Upper lobe of left lung (tissue), 6 donors: ENCODE results near the gene PTGS2. TPM values are rescaled to one million over a fixed set of nuclear protein-coding genes. Genes with fewer than 3 reads are reported as not detected.
A peak's percentile ranks its signal among the peaks of the same experiment; 100 is the strongest.

Source experiments
- ATAC-seq, 2 donors: fragments of 200-7000 bp; cut with Tn5 transposase; one replicate each; pipeline ENCODE4 v1.9.1; 2022; ENCODE audit warnings: mild to moderate bottlenecking in 2 of 2, moderate library complexity in 2 of 2; ENCODE audit not compliant: low FRiP score in 2 of 2
- DNase-seq, 2 donors: peaks; one replicate each; pipeline ENCODE4 v3.0.0-alpha.2; 2019 to 2020
- H3K27ac ChIP-seq, 4 donors: fragments of 200-600 bp; sonication (generic); one replicate each; pipeline ENCODE4 v1.5.1; 2016 to 2019
- H3K27me3 ChIP-seq, 4 donors: fragments of 200-600 bp; sonication (generic); one replicate each; pipeline ENCODE4 v1.5.1; 2017 to 2019
- H3K36me3 ChIP-seq, 4 donors: fragments of 200-600 bp; sonication (generic); one replicate each; pipeline ENCODE4 v1.5.1; 2016 to 2019
- H3K4me1 ChIP-seq, 4 donors: fragments of 200-600 bp; sonication (generic); one replicate each; pipeline ENCODE4 v1.5.1; 2018 to 2019
- H3K4me3 ChIP-seq, 4 donors: fragments of 200-600 bp; sonication (generic); one replicate each; pipeline ENCODE4 v1.5.1; 2017 to 2019; ENCODE audit warnings: mild to moderate bottlenecking in 2 of 4, moderate library complexity in 1 of 4
- H3K9me3 ChIP-seq, 4 donors: fragments of 200-600 bp; sonication (generic); one replicate each; pipeline ENCODE4 v1.5.1; 2018 to 2019
- EP300 ChIP-seq, 4 donors: sonication (generic); formaldehyde crosslinking; IDR thresholded peaks; one replicate each; pipeline ENCODE4 v1.5.1; 2017; ENCODE audit warnings: antibody characterized with exemption in 4 of 4, control low read depth in 2 of 4
- POLR2A ChIP-seq, 4 donors: fragments of 450-650 bp; IDR thresholded peaks; one replicate each; pipeline ENCODE4 v1.5.1; 2016 to 2017; ENCODE audit warnings: antibody characterized with exemption in 4 of 4, mild to moderate bottlenecking in 2 of 4
- POLR2AphosphoS5 ChIP-seq, 2 donors: sonication (generic); formaldehyde crosslinking; IDR thresholded peaks; one replicate each; pipeline ENCODE4 v1.5.1; 2017; ENCODE audit warnings: antibody characterized with exemption in 2 of 2
- WGBS, 2 donors: methylation state at CpG; one replicate each; pipeline ENCODE4 v1.1.5; 2017 to 2018; 5-methylcytosine and 5-hydroxymethylcytosine counted together
- total RNA-seq, 6 donors: library from RNA; depleted of rRNA in 4 of 6; stranded (reverse); fragments of >200 nt in 4 of 6; gene quantifications; one replicate each; pipeline versions ENCODE4 v1.1.0 to v1.2.1, GENCODE V29; 2016 to 2021
- TF ChIP-seq, protein P1 (sequence below), 6 experiments: fragments of 450-650 bp in 4 of 6; fragments of 200-600 bp in 2 of 6; sonication (generic) in 2 of 6; IDR thresholded peaks; one replicate each; pipeline ENCODE4 v1.5.1; 2016 to 2019; ENCODE audit warnings: antibody characterized with exemption in 6 of 6
- donor health status: DM: no; HTN: no; CAD: no; lungs with moderate emphysema.
- donor health status: DM: no; HTN: yes; CAD: no; lungs with severe emphysema.

Gene PTGS2
- total RNA-seq, 6 donors from 2014 or later, result 5.3 to 34.3 (median 25.1) TPM

DNA sequence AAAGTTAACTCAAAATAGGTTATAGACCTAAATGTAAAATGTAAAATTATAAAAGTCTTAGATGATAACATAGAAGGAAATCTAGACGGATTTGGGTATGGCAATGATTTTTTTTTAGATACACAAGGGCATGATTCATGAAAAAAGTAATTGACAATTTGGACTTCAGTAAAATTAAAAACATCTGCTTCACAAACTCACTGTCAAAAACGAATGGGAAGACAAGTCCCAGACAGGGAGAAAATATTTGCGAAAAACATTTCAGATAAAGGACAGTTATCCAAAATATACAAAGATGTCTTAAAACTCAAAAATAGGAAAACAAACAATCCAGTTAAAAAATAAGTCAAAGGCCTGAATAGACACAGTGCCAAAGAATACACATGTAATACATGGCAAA lies 9.7 kb upstream of the PTGS2 start:
- ATAC-seq (no peak), DNase-seq (no peak)
- TF ChIP-seq POLR2AphosphoS5 (IDR thresholded peaks at IDR 0.05) (no peak), EP300 (IDR thresholded peaks at IDR 0.05) (no peak), POLR2A (IDR thresholded peaks at IDR 0.05) (no peak)
- TF ChIP-seq, protein P1, sequence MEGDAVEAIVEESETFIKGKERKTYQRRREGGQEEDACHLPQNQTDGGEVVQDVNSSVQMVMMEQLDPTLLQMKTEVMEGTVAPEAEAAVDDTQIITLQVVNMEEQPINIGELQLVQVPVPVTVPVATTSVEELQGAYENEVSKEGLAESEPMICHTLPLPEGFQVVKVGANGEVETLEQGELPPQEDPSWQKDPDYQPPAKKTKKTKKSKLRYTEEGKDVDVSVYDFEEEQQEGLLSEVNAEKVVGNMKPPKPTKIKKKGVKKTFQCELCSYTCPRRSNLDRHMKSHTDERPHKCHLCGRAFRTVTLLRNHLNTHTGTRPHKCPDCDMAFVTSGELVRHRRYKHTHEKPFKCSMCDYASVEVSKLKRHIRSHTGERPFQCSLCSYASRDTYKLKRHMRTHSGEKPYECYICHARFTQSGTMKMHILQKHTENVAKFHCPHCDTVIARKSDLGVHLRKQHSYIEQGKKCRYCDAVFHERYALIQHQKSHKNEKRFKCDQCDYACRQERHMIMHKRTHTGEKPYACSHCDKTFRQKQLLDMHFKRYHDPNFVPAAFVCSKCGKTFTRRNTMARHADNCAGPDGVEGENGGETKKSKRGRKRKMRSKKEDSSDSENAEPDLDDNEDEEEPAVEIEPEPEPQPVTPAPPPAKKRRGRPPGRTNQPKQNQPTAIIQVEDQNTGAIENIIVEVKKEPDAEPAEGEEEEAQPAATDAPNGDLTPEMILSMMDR (IDR thresholded peaks at IDR 0.05), result no peak
- Histone ChIP-seq H3K4me3 (no peak overlapping the region), H3K27ac (no peak overlapping the region), H3K36me3 (no peaks in the 10 kb centered on the region), H3K4me1 (no peaks in the 10 kb centered on the region), H3K9me3 (no peaks in the 10 kb centered on the region), H3K27me3 (no peaks in the 10 kb centered on the region)
- 67 to 77% methylated on average over 3 of the region's 3 CpGs for WGBS, 2 donors

DNA sequence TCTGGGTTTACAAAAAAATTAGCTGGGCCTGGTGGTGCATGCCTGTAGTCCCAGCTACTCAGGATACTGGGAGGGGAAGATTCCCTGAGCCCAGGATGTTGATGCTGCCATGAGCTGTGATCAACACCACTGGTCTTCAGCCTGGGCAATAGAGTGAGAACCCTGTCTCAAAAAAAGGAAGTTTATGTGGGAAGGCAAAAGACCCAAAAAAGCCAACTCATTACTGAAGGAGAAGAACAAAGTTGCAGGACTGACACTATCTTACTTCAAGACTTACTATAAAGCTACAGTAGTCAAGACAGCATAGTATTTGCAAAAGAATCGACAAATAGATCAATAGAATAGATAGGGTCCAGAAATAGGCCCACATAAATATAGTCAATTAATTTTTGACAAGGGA lies 9.2 kb upstream of the PTGS2 start:
- DNase-seq, result no peak
- no peaks in the 10 kb centered on the region for H3K27me3 ChIP-seq
- WGBS, 2 donors, result 29 to 88% methylated on average over 1 of the region's 1 CpG

DNA sequence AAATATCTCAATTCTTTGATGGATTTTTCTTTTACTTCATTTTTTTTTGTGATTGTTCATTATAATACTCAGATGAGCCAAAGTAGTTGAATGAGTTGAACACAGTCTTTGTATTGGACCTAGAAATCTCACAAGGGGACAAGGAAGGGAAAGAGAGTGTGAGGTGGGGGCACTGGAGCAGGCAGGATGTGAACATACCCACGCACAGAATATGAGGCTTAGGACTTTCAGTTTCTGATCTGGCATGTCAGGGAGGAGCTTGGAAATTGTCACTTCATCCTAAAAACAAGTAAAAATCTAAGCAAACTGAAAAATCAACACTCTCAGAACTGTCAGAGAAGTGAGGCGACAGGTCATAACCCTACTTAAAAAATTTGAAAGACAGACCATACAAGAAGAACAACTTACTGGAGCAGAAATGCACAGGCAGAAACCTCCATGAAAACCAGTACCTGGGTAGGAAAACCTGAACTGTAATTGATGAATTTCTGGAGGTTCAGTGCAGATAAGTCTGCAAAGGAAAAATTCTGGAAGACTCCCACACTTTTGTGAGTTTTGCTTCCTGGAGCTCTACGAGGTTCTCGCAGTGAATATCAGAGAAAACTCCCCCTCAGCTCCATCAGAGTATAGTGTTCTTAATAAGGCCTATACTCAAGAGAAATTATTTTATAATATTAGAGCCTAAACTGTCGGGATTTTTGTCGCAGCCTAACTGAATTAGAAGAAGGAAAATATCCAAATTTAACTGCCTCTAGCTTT lies 3.6 kb upstream of the PTGS2 start:
- Histone ChIP-seq H3K4me3 (no peak overlapping the region), H3K27me3 (no peaks in the 10 kb centered on the region), H3K4me1 (peaks cover 0 to 9% (median 2%) of the 10 kb centered on the region in 4 donors), H3K27ac (no peak overlapping the region), H3K36me3 (no peaks in the 10 kb centered on the region), H3K9me3 (no peaks in the 10 kb centered on the region)
- WGBS, 2 donors, result 81 to 85% methylated on average over 6 of the region's 6 CpGs
- TF ChIP-seq POLR2A (IDR thresholded peaks at IDR 0.05), result no peak
- no peak for TF ChIP-seq POLR2AphosphoS5 (IDR thresholded peaks at IDR 0.05)
- TF ChIP-seq, protein P1 (IDR thresholded peaks at IDR 0.05), result no peak
- no peak for TF ChIP-seq EP300 (IDR thresholded peaks at IDR 0.05)
- ATAC-seq (no peak), DNase-seq (no peak)

More for the DNA sequence above, 9.2 kb upstream of the PTGS2 start:
- H3K9me3 ChIP-seq, result no peaks in the 10 kb centered on the region
- TF ChIP-seq EP300 (IDR thresholded peaks at IDR 0.05) (no peak), POLR2A (IDR thresholded peaks at IDR 0.05) (no peak), POLR2AphosphoS5 (IDR thresholded peaks at IDR 0.05) (no peak)
- TF ChIP-seq, protein P1 (IDR thresholded peaks at IDR 0.05), result no peak
- no peak overlapping the region for H3K27ac ChIP-seq
- H3K4me3 ChIP-seq, result no peak overlapping the region
- no peaks in the 10 kb centered on the region for H3K4me1 ChIP-seq
- ATAC-seq, result no peak
- H3K36me3 ChIP-seq, result no peaks in the 10 kb centered on the region

DNA sequence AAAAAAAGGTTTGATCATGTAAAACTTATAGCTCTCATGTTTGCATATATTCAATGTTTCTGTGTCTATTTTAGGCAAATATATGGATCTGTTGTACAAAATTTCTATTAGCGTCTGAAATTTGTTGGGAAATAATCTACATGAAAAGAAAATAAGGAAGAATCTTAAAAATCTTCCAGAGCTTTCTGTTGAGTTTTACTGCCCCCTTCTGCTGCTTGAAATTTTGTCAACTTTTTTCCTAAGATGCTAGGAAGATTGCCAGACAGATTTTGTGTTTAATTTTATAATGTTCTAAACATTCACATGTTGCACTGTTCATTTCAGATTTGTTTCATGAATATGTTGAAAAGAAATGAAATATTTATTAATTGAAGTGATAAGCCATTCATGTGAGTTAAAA lies 2.5 kb upstream of the PTGS2 start:
- Histone ChIP-seq H3K36me3 (peaks cover 0 to 4% (median 0%) of the 10 kb centered on the region in 4 donors), H3K9me3 (no peaks in the 10 kb centered on the region), H3K4me3 (no peak overlapping the region), H3K27me3 (no peaks in the 10 kb centered on the region), H3K27ac (no peak overlapping the region), H3K4me1 (peaks cover 0 to 9% (median 2%) of the 10 kb centered on the region in 4 donors)
- TF ChIP-seq POLR2A (IDR thresholded peaks at IDR 0.05) (no peak), POLR2AphosphoS5 (IDR thresholded peaks at IDR 0.05) (no peak), EP300 (IDR thresholded peaks at IDR 0.05) (no peak)
- TF ChIP-seq, protein P1 (IDR thresholded peaks at IDR 0.05), result peak in 1 of 6 experiments; percentile 30
- ATAC-seq, result no peak
- no peak for DNase-seq
- 38 to 43% methylated on average over 1 of the region's 1 CpG for WGBS, 2 donors

DNA sequence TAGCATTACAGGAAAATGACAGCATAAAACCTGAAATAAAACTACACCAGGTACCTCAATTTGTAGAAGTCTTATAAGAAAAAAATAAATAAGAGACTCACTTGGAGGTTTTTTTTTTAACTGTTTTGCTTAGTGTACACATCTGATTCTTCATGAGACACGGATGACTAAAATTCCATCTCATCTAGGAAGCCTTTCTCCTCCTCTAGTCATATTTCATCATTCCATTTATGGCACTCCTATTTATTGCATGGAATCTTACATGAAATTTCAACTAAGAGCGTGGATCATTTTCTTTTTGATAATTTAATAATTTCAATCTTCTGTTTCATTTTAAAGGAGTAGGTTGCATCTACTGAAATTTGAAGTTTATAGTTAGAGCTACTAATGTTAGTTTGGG lies 1.6 kb upstream of the PTGS2 start:
- TF ChIP-seq EP300 (IDR thresholded peaks at IDR 0.05), result no peak
- TF ChIP-seq POLR2A (IDR thresholded peaks at IDR 0.05), result no peak
- TF ChIP-seq POLR2AphosphoS5 (IDR thresholded peaks at IDR 0.05), result no peak
- TF ChIP-seq, protein P1 (IDR thresholded peaks at IDR 0.05), result no peak
- no peaks in the 10 kb centered on the region for H3K9me3 ChIP-seq

More for the DNA sequence above, 1.6 kb upstream of the PTGS2 start:
- peaks cover 0 to 9% (median 2%) of the 10 kb centered on the region in 4 donors for H3K4me1 ChIP-seq
- DNase-seq, result no peak
- H3K27ac ChIP-seq, result no peak overlapping the region
- 61 to 78% methylated on average over 2 of the region's 2 CpGs for WGBS, 2 donors
- no peak overlapping the region for H3K4me3 ChIP-seq
- H3K36me3 ChIP-seq, result peaks cover 0 to 11% (median under 1%) of the 10 kb centered on the region in 4 donors
- no peak for ATAC-seq
- no peaks in the 10 kb centered on the region for H3K27me3 ChIP-seq
